A549 (cell line): ENCODE results near the gene CLDN1.

Source experiments
- BHLHE40 ChIP-seq: IDR thresholded peaks from 2 replicates; pipeline ENCODE4 v1.6.1; 2012; ENCODE audit warnings: low read depth, low read length, inconsistent platforms
- CEBPB ChIP-seq, 2 experiments: fragments of >200 bp in 1 of 2; sonication (Bioruptor Twin) in 1 of 2; formaldehyde crosslinking in 1 of 2; IDR thresholded peaks; 2 replicates each; pipeline ENCODE4 v1.6.1; 2012 to 2016
- ZFP36 ChIP-seq: fragments of 450-650 bp; IDR thresholded peaks from 2 replicates; pipeline ENCODE4 v1.6.1; 2014; ENCODE audit warnings: borderline replicate concordance; ENCODE audit not compliant: partially characterized antibody

- TF ChIP-seq CEBPB (IDR thresholded peaks at IDR 0.05) = no peak
- TF ChIP-seq BHLHE40 = no peak
- TF ChIP-seq ZFP36 = no peak
Observed at GRCh38 chr3:190306026-190306425, 16.2 kb downstream of the CLDN1 start.
